ENCODE measurements around the gene BMPR1B. TPM values are rescaled to one million over a fixed set of nuclear protein-coding genes. Genes with fewer than 3 reads are reported as not detected.
A peak's percentile ranks its signal among the peaks of the same experiment; 100 is the strongest.

The BMPR1B gene
- total RNA-seq: not detected

GRCh38 chr4:94757192-94758140 is at the start of gene BMPR1B:
TSS of gene BMPR1B (plus strand) at chr4:94757955. CDS start at chr4:95104425, 346,470 bp downstream.
- H3K27ac Mint-ChIP-seq: no peak within 1 kb of the TSS
- no peaks in the 10 kb centered on the region for H3K36me3 Mint-ChIP-seq
- H3K4me3 Mint-ChIP-seq: peak within 1 kb of the TSS; percentile 20
- CTCF ChIA-PET: no interaction called here
- ATAC-seq: peak; percentile 33
- no peaks in the 10 kb centered on the region for H3K9me3 Mint-ChIP-seq (ENCODE audit: low read depth)
- peaks cover 7% of the 10 kb centered on the region for H3K4me1 Mint-ChIP-seq
- no peak for DNase-seq
- H3K27me3 Mint-ChIP-seq: peaks cover 79% of the 10 kb centered on the region

DNA sequence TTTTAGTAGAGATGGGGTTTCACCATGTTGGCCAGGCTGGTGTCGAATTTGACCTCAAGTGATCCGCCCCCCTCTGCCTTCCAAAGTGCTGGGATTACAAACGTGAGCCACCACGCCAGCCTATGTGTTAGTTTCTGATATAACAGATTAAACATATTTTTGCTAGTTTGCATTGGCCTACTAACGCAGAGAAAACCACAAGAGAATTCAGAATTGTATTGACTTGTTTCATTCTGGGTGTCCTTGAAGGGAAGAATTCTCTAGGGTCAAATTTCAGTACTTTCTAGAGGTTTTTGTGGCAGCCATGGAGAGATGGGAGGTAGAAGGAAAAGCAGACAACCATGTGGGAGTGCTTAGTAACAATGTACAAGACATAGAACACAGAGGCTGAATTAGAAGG is 46.1 kb upstream of the BMPR1B start:
- H3K36me3 Mint-ChIP-seq: no peaks in the 10 kb centered on the region
- H3K4me3 Mint-ChIP-seq: no peak overlapping the region
- ATAC-seq: no peak
- H3K4me1 Mint-ChIP-seq: no peaks in the 10 kb centered on the region
- DNase-seq: no peak
- CTCF ChIA-PET: no interaction called here
- H3K27ac Mint-ChIP-seq: no peak overlapping the region
- H3K27me3 Mint-ChIP-seq: no peaks in the 10 kb centered on the region
- H3K9me3 Mint-ChIP-seq (ENCODE audit: low read depth): no peaks in the 10 kb centered on the region

- DNase-seq (no peak), ATAC-seq (no peak)
- no peak overlapping the region for H3K27ac Mint-ChIP-seq
- peaks cover 4% of the 10 kb centered on the region for H3K27me3 Mint-ChIP-seq
- no peaks in the 10 kb centered on the region for H3K4me1 Mint-ChIP-seq
- no peak overlapping the region for H3K4me3 Mint-ChIP-seq
- CTCF ChIA-PET: no interaction called here
- H3K36me3 Mint-ChIP-seq: no peaks in the 10 kb centered on the region
- no peaks in the 10 kb centered on the region for H3K9me3 Mint-ChIP-seq (ENCODE audit: low read depth)
These were observed 43.2 kb upstream of the BMPR1B start for GRCh38 chr4:94714365-94715160.

DNA sequence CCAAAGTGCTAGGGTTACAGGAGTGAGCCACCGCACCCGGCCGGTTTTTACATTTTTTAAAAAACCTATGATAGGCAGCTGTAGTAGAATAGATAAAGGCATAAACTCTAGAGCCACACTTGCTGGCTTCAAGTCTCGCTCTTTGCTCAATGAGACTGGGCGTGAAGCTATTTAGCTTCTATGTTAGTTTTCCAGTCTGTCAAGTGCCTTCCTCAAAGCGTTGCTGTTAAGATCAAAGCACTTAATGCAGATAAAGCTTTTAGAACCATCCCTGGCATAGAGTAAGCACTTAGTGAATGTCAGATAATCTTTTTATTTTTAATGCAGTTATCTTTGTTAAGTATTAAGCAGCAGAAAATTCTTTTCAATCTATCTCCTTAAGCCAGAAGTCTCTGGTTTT is 42.0 kb upstream of the BMPR1B start:
- Mint-ChIP-seq H3K9me3 (ENCODE audit: low read depth) (no peaks in the 10 kb centered on the region), H3K36me3 (no peaks in the 10 kb centered on the region), H3K27me3 (peaks cover 4% of the 10 kb centered on the region), H3K4me3 (no peak overlapping the region), H3K27ac (no peak overlapping the region), H3K4me1 (no peaks in the 10 kb centered on the region)
- DNase-seq (no peak), ATAC-seq (no peak)
- CTCF ChIA-PET: no interaction called here

DNA sequence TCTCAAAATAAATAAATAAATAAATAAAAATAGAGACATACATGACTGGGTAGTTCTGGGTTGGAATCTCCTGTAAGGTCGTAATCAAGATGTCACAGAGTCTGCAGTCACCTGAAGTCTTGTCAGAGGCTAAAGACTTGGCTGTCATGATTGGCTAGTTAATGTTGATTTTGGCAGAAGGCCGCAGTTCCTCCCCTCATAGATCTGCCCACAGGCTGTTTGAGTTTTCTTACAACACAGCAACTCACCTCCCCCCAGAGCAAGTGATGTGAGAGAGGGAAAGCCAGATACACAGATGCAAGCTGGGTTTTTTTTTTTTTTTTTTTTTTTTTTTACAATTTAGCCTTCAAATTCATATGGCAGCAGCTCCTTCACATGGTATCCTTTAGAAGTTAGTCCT is 36.4 kb upstream of the BMPR1B start:
- CTCF ChIA-PET: interaction anchor here (0.6 kb wide), 2 partner anchors 21 to 1344 kb away, joined by 3 read pairs; no protein-coding TSS in a partner anchor
- Mint-ChIP-seq H3K27me3 (peaks cover 12% of the 10 kb centered on the region), H3K27ac (no peak overlapping the region), H3K9me3 (ENCODE audit: low read depth) (no peaks in the 10 kb centered on the region), H3K4me3 (no peak overlapping the region), H3K4me1 (no peaks in the 10 kb centered on the region), H3K36me3 (no peaks in the 10 kb centered on the region)
- ATAC-seq (no peak), DNase-seq (no peak)

- Mint-ChIP-seq H3K27me3 (peaks cover 14% of the 10 kb centered on the region), H3K9me3 (ENCODE audit: low read depth) (no peaks in the 10 kb centered on the region), H3K4me1 (no peaks in the 10 kb centered on the region), H3K4me3 (no peak overlapping the region), H3K36me3 (no peaks in the 10 kb centered on the region), H3K27ac (no peak overlapping the region)
- ATAC-seq: no peak
- CTCF ChIA-PET: no interaction called here
- no peak for DNase-seq
These were observed 35.5 kb upstream of the BMPR1B start for GRCh38 chr4:94722270-94722669.

DNA sequence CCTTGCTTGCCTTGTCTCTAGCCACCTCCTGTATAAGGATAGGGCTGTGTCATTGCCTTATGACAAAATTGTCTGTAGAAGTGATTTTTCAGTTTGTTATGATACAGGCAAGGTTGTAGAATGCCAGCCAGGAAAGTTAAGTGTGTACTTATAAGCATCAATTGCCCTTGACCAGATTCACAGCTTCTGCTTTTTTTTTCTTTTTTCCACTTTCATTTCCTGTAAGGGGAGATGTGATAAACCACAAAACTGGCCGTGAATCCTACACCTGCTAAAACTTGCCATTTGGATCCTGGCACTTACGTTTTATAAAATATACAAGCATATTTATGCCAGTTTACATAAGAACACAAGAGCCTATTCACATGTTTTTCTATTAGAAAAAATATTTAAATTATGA is 35.0 kb upstream of the BMPR1B start:
- no peak for ATAC-seq

DNA sequence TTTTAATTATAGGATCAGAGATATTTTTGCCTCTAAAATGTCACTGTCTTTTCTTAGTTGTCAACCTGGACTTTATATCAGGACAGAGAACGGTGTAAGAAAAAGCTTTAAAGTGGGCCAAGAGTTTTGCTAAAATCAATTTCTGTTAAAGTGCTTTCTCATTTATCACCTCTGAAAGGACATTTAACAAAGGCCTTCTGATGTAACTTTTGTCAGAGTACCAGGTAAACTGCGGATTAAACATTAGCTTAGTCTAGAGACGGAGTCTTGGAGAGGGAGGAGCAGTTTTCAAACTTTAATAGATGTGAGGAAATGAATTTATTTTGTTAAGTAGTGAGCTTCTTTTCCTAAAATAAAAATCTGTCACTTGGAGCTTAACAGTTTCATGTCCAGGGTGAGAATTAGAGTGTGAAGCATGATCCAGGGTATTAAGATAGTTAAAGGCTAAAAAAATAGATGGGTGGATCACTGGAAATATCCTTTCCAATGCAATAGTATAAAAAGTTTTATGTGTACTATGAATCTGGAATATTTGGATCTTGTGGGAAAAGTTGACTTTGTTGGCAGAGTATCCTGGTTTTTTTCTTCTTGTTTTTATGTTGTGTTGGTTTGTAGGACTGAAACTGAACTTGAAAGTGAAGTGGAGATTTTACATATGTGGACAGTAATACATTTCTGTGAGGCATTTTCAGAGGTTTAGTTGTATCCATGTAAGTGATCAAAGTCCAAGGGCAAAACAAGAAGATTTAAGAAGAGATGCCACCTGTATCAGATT is 33.6 kb upstream of the BMPR1B start:
- no peaks in the 10 kb centered on the region for H3K36me3 Mint-ChIP-seq
- ATAC-seq (no peak), DNase-seq (no peak)
- H3K27ac Mint-ChIP-seq: no peak overlapping the region
- no peak overlapping the region for H3K4me3 Mint-ChIP-seq
- CTCF ChIA-PET: no interaction called here
- no peaks in the 10 kb centered on the region for H3K4me1 Mint-ChIP-seq
- no peaks in the 10 kb centered on the region for H3K9me3 Mint-ChIP-seq (ENCODE audit: low read depth)
- peaks cover 11% of the 10 kb centered on the region for H3K27me3 Mint-ChIP-seq

More for the DNA sequence above, 35.0 kb upstream of the BMPR1B start:
- no peak for DNase-seq
- CTCF ChIA-PET: no interaction called here
- peaks cover 14% of the 10 kb centered on the region for H3K27me3 Mint-ChIP-seq
- H3K27ac Mint-ChIP-seq: no peak overlapping the region
- no peaks in the 10 kb centered on the region for H3K4me1 Mint-ChIP-seq
- H3K9me3 Mint-ChIP-seq (ENCODE audit: low read depth): no peaks in the 10 kb centered on the region
- H3K4me3 Mint-ChIP-seq: no peak overlapping the region
- H3K36me3 Mint-ChIP-seq: no peaks in the 10 kb centered on the region

- Mint-ChIP-seq H3K4me3 (no peak overlapping the region), H3K27me3 (peaks cover 11% of the 10 kb centered on the region), H3K27ac (no peak overlapping the region), H3K4me1 (no peaks in the 10 kb centered on the region), H3K9me3 (ENCODE audit: low read depth) (no peaks in the 10 kb centered on the region), H3K36me3 (no peaks in the 10 kb centered on the region)
- CTCF ChIA-PET: no interaction called here
- no peak for ATAC-seq
- no peak for DNase-seq
These were observed 31.1 kb upstream of the BMPR1B start for GRCh38 chr4:94726524-94727123.

GRCh38 chr4:94728056-94728766 is 29.5 kb upstream of the BMPR1B start:
- H3K27me3 Mint-ChIP-seq: peaks cover 11% of the 10 kb centered on the region
- no peaks in the 10 kb centered on the region for H3K9me3 Mint-ChIP-seq (ENCODE audit: low read depth)
- no peak overlapping the region for H3K4me3 Mint-ChIP-seq
- no peaks in the 10 kb centered on the region for H3K36me3 Mint-ChIP-seq
- CTCF ChIA-PET: no interaction called here
- no peak overlapping the region for H3K27ac Mint-ChIP-seq
- no peak for DNase-seq
- ATAC-seq: no peak
- no peaks in the 10 kb centered on the region for H3K4me1 Mint-ChIP-seq

DNA sequence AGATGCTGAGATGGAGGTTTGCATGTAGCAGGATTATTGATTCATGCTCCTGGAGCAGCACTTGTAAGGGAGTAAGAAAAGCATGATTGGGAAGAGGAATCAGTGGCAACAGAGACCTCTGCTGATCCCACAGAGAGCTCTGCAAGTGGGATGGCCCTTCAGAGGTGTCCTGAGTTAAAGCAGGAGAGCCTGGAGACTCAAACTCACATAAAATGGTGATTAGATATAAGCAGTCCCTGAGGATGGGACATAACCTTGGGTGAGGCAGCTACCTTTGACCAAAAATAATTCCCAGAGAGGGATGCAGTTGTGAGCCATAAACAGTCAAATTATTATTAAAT is 25.4 kb upstream of the BMPR1B start:
- no peaks in the 10 kb centered on the region for H3K9me3 Mint-ChIP-seq (ENCODE audit: low read depth)
- CTCF ChIA-PET: no interaction called here
- no peak for ATAC-seq
- H3K4me1 Mint-ChIP-seq: no peaks in the 10 kb centered on the region
- no peak overlapping the region for H3K27ac Mint-ChIP-seq
- no peaks in the 10 kb centered on the region for H3K36me3 Mint-ChIP-seq
- no peak for DNase-seq
- no peaks in the 10 kb centered on the region for H3K27me3 Mint-ChIP-seq
- no peak overlapping the region for H3K4me3 Mint-ChIP-seq

- CTCF ChIA-PET: no interaction called here
- no peak for DNase-seq
- Mint-ChIP-seq H3K9me3 (ENCODE audit: low read depth) (no peaks in the 10 kb centered on the region), H3K4me3 (no peak overlapping the region), H3K36me3 (no peaks in the 10 kb centered on the region), H3K27me3 (peaks cover under 1% of the 10 kb centered on the region), H3K4me1 (no peaks in the 10 kb centered on the region), H3K27ac (no peak overlapping the region)
- no peak for ATAC-seq
These were observed 18.0 kb upstream of the BMPR1B start for GRCh38 chr4:94739741-94740140.

GRCh38 chr4:94741304-94741703 is 16.5 kb upstream of the BMPR1B start:
- Mint-ChIP-seq H3K27me3 (peaks cover 6% of the 10 kb centered on the region), H3K9me3 (ENCODE audit: low read depth) (no peaks in the 10 kb centered on the region), H3K36me3 (no peaks in the 10 kb centered on the region), H3K27ac (no peak overlapping the region), H3K4me1 (no peaks in the 10 kb centered on the region), H3K4me3 (no peak overlapping the region)
- ATAC-seq (no peak), DNase-seq (no peak)
- CTCF ChIA-PET: no interaction called here
